ENCODE measurements around the gene CDK10. TPM values are rescaled to one million over a fixed set of nuclear protein-coding genes. Genes with fewer than 3 reads are reported as not detected.

The CDK10 gene
- total and polyA plus RNA-seq, 10 of the 15 experiments (the other 5 are each of a cell fraction or from before 2014, with no cell fraction given): 1.5 to 58.7 (median 36.0) TPM

DNA sequence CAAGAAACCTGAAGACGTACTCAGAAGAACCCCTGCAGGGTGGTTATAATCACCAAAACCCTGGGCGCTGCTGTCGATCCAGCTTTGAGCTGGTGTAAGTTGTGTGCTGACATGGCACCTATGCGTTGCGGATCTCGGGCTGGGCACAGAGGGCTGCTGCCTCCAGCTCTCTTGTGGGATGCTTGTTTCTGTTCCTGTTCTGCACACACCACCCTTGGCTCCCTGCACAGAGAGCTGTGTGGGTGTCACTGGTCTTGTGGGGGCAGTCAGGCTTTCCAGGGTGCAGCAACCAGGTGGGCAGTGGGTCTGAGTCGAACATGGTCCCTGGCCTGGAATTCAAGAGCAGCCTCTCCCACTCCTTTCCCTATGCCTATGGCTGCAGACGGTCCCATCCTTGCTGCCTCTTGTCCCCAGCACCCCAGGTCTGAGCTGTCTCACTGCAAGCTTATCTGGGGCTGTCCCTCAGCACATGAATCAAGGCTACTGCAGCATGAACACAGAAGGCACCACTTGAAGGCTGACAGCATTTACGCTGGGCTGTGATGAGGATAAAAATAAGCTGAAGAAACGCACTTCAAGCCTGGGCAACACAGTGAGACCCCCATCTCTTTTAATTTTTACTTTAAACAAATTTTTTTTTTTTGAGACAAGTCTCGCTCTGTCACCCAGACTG, 55.0 kb downstream of the CDK10 start:
- peaks cover 42 to 59% of the 10 kb centered on the region in 2 experiments; a peak in 3 of 4 replicates for H3K36me3 ChIP-seq (ENCODE audit: control insufficient read depth in 2 of 2, insufficient read depth in 2 of 2, low read length in 1 of 2)
- no peaks in the 10 kb centered on the region for H3K9me3 ChIP-seq (replicated peaks; ENCODE audit: control insufficient read depth, insufficient read depth, low read length)
- ChIA-PET CTCF (interaction anchor here (0.6 to 1.6 kb wide), 4 partner anchors 9 to 92 kb away, joined by 3 to 4 read pairs (median 3); no protein-coding TSS in a partner anchor), RAD21 (ENCODE audit: unreplicated experiment) (interaction anchor here (1.3 kb wide), 1 partner anchor 36 kb away, joined by 4 read pairs; no protein-coding TSS in a partner anchor), POLR2A (no interaction called here), SMC1A (ENCODE audit: uncharacterized antibody, unreplicated experiment) (interaction anchor here (1.5 kb wide), 1 partner anchor 36 kb away, joined by 3 read pairs; no protein-coding TSS in a partner anchor)
- no peak overlapping the region for H2AFZ ChIP-seq (ENCODE audit: control insufficient read depth, low read depth, low read length)
- H3K79me2 ChIP-seq (ENCODE audit: control insufficient read depth, insufficient read depth, low read length): no peaks in the 10 kb centered on the region
- intact Hi-C loops (cut with micrococcal nuclease; ENCODE audit: unreplicated experiment): no loop called here
- no peaks in the 10 kb centered on the region for H3K27me3 ChIP-seq (replicated peaks in 1 of 2; ENCODE audit: control insufficient read depth in 2 of 2, insufficient read depth in 2 of 2, low read length in 1 of 2)
- DNase-seq (ENCODE audit: low read depth, low spot score): no peak
- ATAC-seq: no peak; the same call in 2 of the 3 replicates
- in situ Hi-C loops (cut with MboI): no loop called here
- no peak overlapping the region for H3K4me2 ChIP-seq (ENCODE audit: control insufficient read depth, insufficient read depth)
- TF ChIP-seq POLR2A (IDR thresholded peaks at IDR 0.05; ENCODE audit: low read depth, low read length) (peak; percentile 71), SUPT20H (IDR thresholded peaks at IDR 0.05; ENCODE audit: borderline replicate concordance, control insufficient read depth, low read depth, low read length) (no peak), POLR2AphosphoS5 (IDR thresholded peaks at IDR 0.05; ENCODE audit: low read length) (peak; percentile 37; the same call in 1 of the 2 replicates), HCFC1 (IDR thresholded peaks at IDR 0.05; ENCODE audit: low read length) (no peak)
- no peak overlapping the region for H3K4me3 ChIP-seq
- no peak overlapping the region for H3K27ac ChIP-seq (ENCODE audit: control insufficient read depth, insufficient read depth)
- BruUV-seq (replicated peaks): no TSS peak
- no peak overlapping the region for H3K9ac ChIP-seq (ENCODE audit: control insufficient read depth, insufficient read depth, low read length)
- WGBS (ENCODE audit: insufficient coverage, insufficient replicate concordance, low lambda C conversion rate, missing lambda C conversion rate): 85% methylated on average over 11 of the region's 11 CpGs
- peaks cover 3% of the 10 kb centered on the region; the same call in 1 of the 2 replicates for H3K4me1 ChIP-seq (ENCODE audit: control insufficient read depth, insufficient read depth, low read length)
- H4K20me1 ChIP-seq (ENCODE audit: control insufficient read depth, insufficient read depth): no peaks in the 10 kb centered on the region
- no peak for FAIRE-seq

DNA sequence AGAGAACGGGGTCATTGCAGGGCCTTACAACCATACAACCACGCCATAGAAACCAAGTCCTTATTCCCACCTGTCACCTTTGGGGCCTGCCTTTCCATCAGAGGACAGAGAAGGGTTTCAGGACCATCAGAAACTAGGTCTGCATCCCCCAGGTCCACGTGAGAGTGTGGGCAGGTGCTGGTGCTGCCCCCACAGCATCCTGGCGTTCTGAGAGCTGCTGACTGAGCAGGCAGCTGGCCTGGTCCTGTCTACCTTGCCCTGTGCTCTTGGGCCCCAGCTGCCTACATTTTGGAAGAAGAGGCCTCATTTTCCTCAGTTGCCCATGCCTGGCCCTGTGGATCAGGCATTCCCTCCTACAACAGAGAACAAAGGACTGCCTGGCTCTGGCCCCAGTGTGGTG, 56.5 kb downstream of the CDK10 start:
- BruUV-seq (replicated peaks): no TSS peak
- Histone ChIP-seq H3K36me3 (ENCODE audit: control insufficient read depth in 2 of 2, insufficient read depth in 2 of 2, low read length in 1 of 2) (peaks cover 34 to 64% of the 10 kb centered on the region in 2 experiments; a peak in 3 of 4 replicates), H2AFZ (ENCODE audit: control insufficient read depth, low read depth, low read length) (no peak overlapping the region), H3K9me3 (replicated peaks; ENCODE audit: control insufficient read depth, insufficient read depth, low read length) (no peaks in the 10 kb centered on the region), H3K79me2 (ENCODE audit: control insufficient read depth, insufficient read depth, low read length) (no peaks in the 10 kb centered on the region), H3K4me2 (ENCODE audit: control insufficient read depth, insufficient read depth) (no peak overlapping the region), H4K20me1 (ENCODE audit: control insufficient read depth, insufficient read depth) (no peaks in the 10 kb centered on the region), H3K27me3 (replicated peaks in 1 of 2; ENCODE audit: control insufficient read depth in 2 of 2, insufficient read depth in 2 of 2, low read length in 1 of 2) (no peaks in the 10 kb centered on the region), H3K27ac (ENCODE audit: control insufficient read depth, insufficient read depth) (no peak overlapping the region), H3K9ac (ENCODE audit: control insufficient read depth, insufficient read depth, low read length) (no peak overlapping the region), H3K4me1 (ENCODE audit: control insufficient read depth, insufficient read depth, low read length) (no peaks in the 10 kb centered on the region), H3K4me3 (no peak overlapping the region)
- CTCF ChIA-PET: interaction anchor here (0.9 to 2.3 kb wide), 2 partner anchors 37 to 118 kb away, joined by 3 to 5 read pairs; no protein-coding TSS in a partner anchor
- FAIRE-seq (no peak), DNase-seq (ENCODE audit: low read depth, low spot score) (no peak), ATAC-seq (no peak)
- intact Hi-C loops (cut with micrococcal nuclease; ENCODE audit: unreplicated experiment): no loop called here
- WGBS (ENCODE audit: insufficient coverage, insufficient replicate concordance, low lambda C conversion rate, missing lambda C conversion rate): 32% methylated on average over 3 of the region's 4 CpGs
- TF ChIP-seq POLR2A (IDR thresholded peaks at IDR 0.05; ENCODE audit: low read depth, low read length) (peak; percentile 64), YY1 (IDR thresholded peaks at IDR 0.05; ENCODE audit: low read depth, low read length) (no peak)
- SMC1A ChIA-PET (ENCODE audit: uncharacterized antibody, unreplicated experiment): no interaction called here
- RAD21 ChIA-PET (ENCODE audit: unreplicated experiment): no interaction called here
- in situ Hi-C loops (cut with MboI): no loop called here
- POLR2A ChIA-PET: no interaction called here
